Measurements from ENCODE around the gene FCER1G.

GRCh38 chr1:161260376-161261260, 45.5 kb downstream of the FCER1G start:
- no peak for TF ChIP-seq POLR2A (IDR thresholded peaks at IDR 0.05)
- TF ChIP-seq CTCF (IDR thresholded peaks at IDR 0.05 in 8 of 11, conservative IDR thresholded peaks at IDR 0.05 in 3 of 11), result no peak
